HT1080 (cell line): ENCODE measurements around the gene RAD51C. TPM values are rescaled to one million over a fixed set of nuclear protein-coding genes. Genes with fewer than 3 reads are reported as not detected.
A peak's percentile ranks its signal among the peaks of the same experiment; 100 is the strongest.

ENCODE experiments used
- small RNA-seq: library from RNA; depleted of rRNA; stranded (forward); fragments of <200 nt; gene quantifications from one replicate; pipeline ENCODE3, GENCODE V24; 2014
- total RNA-seq: library from RNA; depleted of rRNA; stranded (reverse); fragments of >200 nt; shearing (Covaris generic); gene quantifications from 2 replicates; pipeline ENCODE4 v1.2.3, GENCODE V29; 2014; rRNA removed

Gene RAD51C
- total RNA-seq, 1 experiment from 2014 or later: 78.1 TPM

Small RNAs within 50 kb of the gene (small RNA-seq; reads per million reads assigned to genes)
- gene AC011195.1 (not detected), gene AC025521.1 (not detected), gene RF00017 (not detected), gene RNU1-108P (not detected), gene RNU1-52P (not detected), gene RNU1-85P (0.50 reads per million, percentile 55 among the genes with 10 or more reads in this experiment)

Other genes with a start within 250 kb of the RAD51C start
- not detected in 2 replicates for gene HSF5, start 204.2 kb upstream of the RAD51C start, total RNA-seq
- gene MTMR4, start 178.0 kb upstream of the RAD51C start, total RNA-seq: 32.3 and 34.4 TPM in 2 replicates
- 2.5 and 2.7 TPM in 2 replicates for gene TEX14, start 557 bp upstream of the RAD51C start, total RNA-seq
- gene PPM1E, start 63.3 kb downstream of the RAD51C start, total RNA-seq: 0.43 and 0.47 TPM in 2 replicates